ENCODE measurements around the gene MAB21L3. TPM values are rescaled to one million over a fixed set of nuclear protein-coding genes. Genes with fewer than 3 reads are reported as not detected.

Gene MAB21L3
- total RNA-seq, 1 experiment from 2014 or later: 1.4 TPM

- H3K79me2 ChIP-seq (ENCODE audit: low read length): no peaks in the 10 kb centered on the region
- no TSS peak for BruUV-seq (replicated peaks)
- no peak overlapping the region for H3K4me2 ChIP-seq (ENCODE audit: low read length)
- H3K4me3 ChIP-seq (ENCODE audit: low read length): no peak overlapping the region
- no peak overlapping the region for H3K27ac ChIP-seq (ENCODE audit: low read length)
- H3K9me3 ChIP-seq (ENCODE audit: low read length): no peaks in the 10 kb centered on the region
- H3K27me3 ChIP-seq (ENCODE audit: low read length): no peaks in the 10 kb centered on the region
- DNase-seq (no peak), ATAC-seq (no peak)
- no peak overlapping the region for H3K9ac ChIP-seq (ENCODE audit: low read length)
- POLR2A ChIA-PET (ENCODE audit: unreplicated experiment): interaction anchor here (0.6 kb wide), 1 partner anchor 1979 kb away, joined by 7 read pairs; no protein-coding TSS in a partner anchor
- H3K36me3 ChIP-seq (ENCODE audit: low read depth, low read length): no peaks in the 10 kb centered on the region
- no peaks in the 10 kb centered on the region for H4K20me1 ChIP-seq (ENCODE audit: low read length)
- intact Hi-C loops (cut with micrococcal nuclease): no loop called here
- no peak for TF ChIP-seq EZH2 (IDR thresholded peaks at IDR 0.05; ENCODE audit: low read length, unreplicated experiment)
- no peak for TF ChIP-seq CTCF (conservative IDR thresholded peaks at IDR 0.05; ENCODE audit: low read depth, low read length)
- no peak for TF ChIP-seq EZH2phosphoT487 (IDR thresholded peaks at IDR 0.05; ENCODE audit: borderline replicate concordance, low read length)
- no peaks in the 10 kb centered on the region for H3K9me2 ChIP-seq (replicated peaks; ENCODE audit: low read length)
- CTCF ChIA-PET: no interaction called here
- peaks cover 12% of the 10 kb centered on the region for H3K4me1 ChIP-seq (ENCODE audit: insufficient read depth, low read length)
- H2AFZ ChIP-seq (ENCODE audit: low read length): no peak overlapping the region
- H3F3A ChIP-seq (ENCODE audit: low read length, unreplicated experiment): no peaks in the 10 kb centered on the region
Observed at GRCh38 chr1:116078699-116079223, 32.4 kb upstream of the MAB21L3 start.

- H3K27ac ChIP-seq (ENCODE audit: low read length): no peak overlapping the region
- no peaks in the 10 kb centered on the region for H3K36me3 ChIP-seq (ENCODE audit: low read depth, low read length)
- ChIA-PET CTCF (no interaction called here), POLR2A (ENCODE audit: unreplicated experiment) (no interaction called here)
- no peaks in the 10 kb centered on the region for H4K20me1 ChIP-seq (ENCODE audit: low read length)
- H3K4me2 ChIP-seq (ENCODE audit: low read length): no peak overlapping the region
- no peak overlapping the region for H3K9ac ChIP-seq (ENCODE audit: low read length)
- H3K27me3 ChIP-seq (ENCODE audit: low read length): no peaks in the 10 kb centered on the region
- no peaks in the 10 kb centered on the region for H3K79me2 ChIP-seq (ENCODE audit: low read length)
- H3K4me1 ChIP-seq (ENCODE audit: insufficient read depth, low read length): peaks cover under 1% of the 10 kb centered on the region
- peaks cover 15% of the 10 kb centered on the region; the same call in 1 of the 2 replicates for H3K9me3 ChIP-seq (ENCODE audit: low read length)
- intact Hi-C loops (cut with micrococcal nuclease): no loop called here
- no peak for ATAC-seq
- TF ChIP-seq EZH2 (IDR thresholded peaks at IDR 0.05; ENCODE audit: low read length, unreplicated experiment) (no peak), EZH2phosphoT487 (IDR thresholded peaks at IDR 0.05; ENCODE audit: borderline replicate concordance, low read length) (no peak), CTCF (conservative IDR thresholded peaks at IDR 0.05; ENCODE audit: low read depth, low read length) (no peak)
- no peaks in the 10 kb centered on the region for H3F3A ChIP-seq (ENCODE audit: low read length, unreplicated experiment)
- H3K4me3 ChIP-seq (ENCODE audit: low read length): no peak overlapping the region
- BruUV-seq (replicated peaks): no TSS peak
- no peaks in the 10 kb centered on the region for H3K9me2 ChIP-seq (replicated peaks; ENCODE audit: low read length)
- H2AFZ ChIP-seq (ENCODE audit: low read length): no peak overlapping the region
- DNase-seq: no peak
Observed at GRCh38 chr1:116087628-116088027, 23.6 kb upstream of the MAB21L3 start.

GRCh38 chr1:116089870-116090269 is 21.3 kb upstream of the MAB21L3 start:
- CTCF ChIA-PET: no interaction called here
- TF ChIP-seq EZH2phosphoT487 (IDR thresholded peaks at IDR 0.05; ENCODE audit: borderline replicate concordance, low read length): no peak
- no peak for TF ChIP-seq EZH2 (IDR thresholded peaks at IDR 0.05; ENCODE audit: low read length, unreplicated experiment)
- no peak for TF ChIP-seq CTCF (conservative IDR thresholded peaks at IDR 0.05; ENCODE audit: low read depth, low read length)
- H3K27me3 ChIP-seq (ENCODE audit: low read length): no peaks in the 10 kb centered on the region
- POLR2A ChIA-PET (ENCODE audit: unreplicated experiment): no interaction called here
- intact Hi-C loops (cut with micrococcal nuclease): no loop called here
- H3K4me2 ChIP-seq (ENCODE audit: low read length): no peak overlapping the region
- H3K9me3 ChIP-seq (ENCODE audit: low read length): peaks cover 15% of the 10 kb centered on the region; the same call in 1 of the 2 replicates
- no peak overlapping the region for H3K9ac ChIP-seq (ENCODE audit: low read length)
- no peak overlapping the region for H3K4me3 ChIP-seq (ENCODE audit: low read length)
- ATAC-seq (no peak), DNase-seq (no peak)
- H3K9me2 ChIP-seq (replicated peaks; ENCODE audit: low read length): no peaks in the 10 kb centered on the region
- H3K79me2 ChIP-seq (ENCODE audit: low read length): no peaks in the 10 kb centered on the region
- no peak overlapping the region for H3K27ac ChIP-seq (ENCODE audit: low read length)
- H3K4me1 ChIP-seq (ENCODE audit: insufficient read depth, low read length): peaks cover 10% of the 10 kb centered on the region
- H4K20me1 ChIP-seq (ENCODE audit: low read length): no peaks in the 10 kb centered on the region
- no TSS peak for BruUV-seq (replicated peaks)
- H3F3A ChIP-seq (ENCODE audit: low read length, unreplicated experiment): no peaks in the 10 kb centered on the region
- H2AFZ ChIP-seq (ENCODE audit: low read length): no peak overlapping the region
- H3K36me3 ChIP-seq (ENCODE audit: low read depth, low read length): no peaks in the 10 kb centered on the region

Data from PC-3 (cell line).